GM23338 (cell line): Measurements from ENCODE around the gene SMAD3. TPM values are rescaled to one million over a fixed set of nuclear protein-coding genes. Genes with fewer than 3 reads are reported as not detected.

Source experiments
- ATAC-seq: fragments of 200-7000 bp; cut with Tn5 transposase; 3 replicates; pipeline ENCODE4 v1.9.1; 2020
- DNase-seq: peaks from one replicate; pipeline ENCODE4 v3.0.0-alpha.2; 2015; ENCODE audit warnings: low spot score
- H2AFZ ChIP-seq: fragments of 200-600 bp; sonication (generic); 2 replicates; pipeline ENCODE4 v1.8.0; 2016; ENCODE audit warnings: antibody characterized with exemption, mild to moderate bottlenecking, moderate library complexity
- H3F3A ChIP-seq: fragments of 200-600 bp; sonication (generic); replicated peaks from 2 replicates; pipeline ENCODE4 v1.8.0; 2017; ENCODE audit warnings: antibody characterized with exemption, mixed run types, low read depth
- H3K27ac ChIP-seq: fragments of 200-600 bp; sonication (generic); 2 replicates; pipeline ENCODE4 v1.6.1; 2016; ENCODE audit warnings: low read depth
- H3K27me3 ChIP-seq: fragments of 200-600 bp; sonication (generic); 2 replicates; pipeline ENCODE4 v1.8.0; 2016; ENCODE audit warnings: mild to moderate bottlenecking, mixed run types, moderate library complexity; ENCODE audit not compliant: insufficient read depth
- H3K36me3 ChIP-seq: fragments of 200-600 bp; sonication (generic); 2 replicates; pipeline ENCODE4 v1.8.0; 2016; ENCODE audit warnings: mild to moderate bottlenecking; ENCODE audit not compliant: insufficient read depth
- H3K4me1 ChIP-seq: fragments of 200-600 bp; sonication (generic); 2 replicates; pipeline ENCODE4 v1.8.0; 2016; ENCODE audit warnings: mild to moderate bottlenecking, moderate library complexity; ENCODE audit not compliant: insufficient read depth
- H3K4me2 ChIP-seq: fragments of 200-600 bp; sonication (generic); 2 replicates; pipeline ENCODE4 v1.7.1; 2017; ENCODE audit warnings: mixed run types
- H3K4me3 ChIP-seq: fragments of 200-600 bp; sonication (generic); 2 replicates; pipeline ENCODE4 v1.6.1; 2016; ENCODE audit warnings: mixed run types
- H3K79me2 ChIP-seq: fragments of 200-600 bp; sonication (generic); replicated peaks from 2 replicates; pipeline ENCODE4 v1.8.0; 2017; ENCODE audit warnings: mild to moderate bottlenecking; ENCODE audit not compliant: insufficient read depth
- H3K9me2 ChIP-seq: fragments of 200-600 bp; sonication (generic); 2 replicates; pipeline ENCODE4 v1.8.0; 2017; ENCODE audit not compliant: insufficient read depth
- H4K20me1 ChIP-seq: fragments of 200-600 bp; sonication (generic); replicated peaks from 2 replicates; pipeline ENCODE4 v1.8.0; 2017; ENCODE audit warnings: mild to moderate bottlenecking; ENCODE audit not compliant: insufficient read depth
- H3K27ac Mint-ChIP-seq: 2 replicates; pipeline ENCODE4 v1.8.0; 2020; ENCODE audit warnings: inconsistent platforms, mild to moderate bottlenecking, moderate library complexity, mixed read lengths
- H3K27me3 Mint-ChIP-seq: 3 replicates; pipeline ENCODE4 v1.8.0; 2022; ENCODE audit warnings: low read depth, mild to moderate bottlenecking, moderate library complexity, mixed read lengths, inconsistent platforms; ENCODE audit not compliant: insufficient read depth, poor library complexity
- H3K36me3 Mint-ChIP-seq: 3 replicates; pipeline ENCODE4 v1.8.0; 2021; ENCODE audit warnings: low read depth, mild to moderate bottlenecking, inconsistent platforms, moderate library complexity, mixed read lengths
- H3K4me1 Mint-ChIP-seq: 3 replicates; pipeline ENCODE4 v1.8.0; 2020; ENCODE audit warnings: mild to moderate bottlenecking, inconsistent platforms, mixed read lengths
- H3K4me3 Mint-ChIP-seq: 3 replicates; pipeline ENCODE4 v1.8.0; 2021; ENCODE audit warnings: moderate library complexity, mild to moderate bottlenecking, inconsistent platforms, mixed read lengths
- H3K9me3 Mint-ChIP-seq: 3 replicates; pipeline ENCODE4 v1.8.0; 2020; ENCODE audit warnings: moderate library complexity, mild to moderate bottlenecking, inconsistent platforms, mixed read lengths
- CTCF ChIP-seq, 2 experiments: fragments of 200-600 bp in 1 of 2; sonication (generic) in 1 of 2; conservative IDR thresholded peaks; 2 replicates each; pipeline versions ENCODE4 v1.5.1 to v1.6.1; 2016 to 2017; ENCODE audit warnings: antibody characterized with exemption in 2 of 2, low read depth in 2 of 2, mild to moderate bottlenecking in 2 of 2, moderate library complexity in 1 of 2
- JUNB ChIP-seq: IDR thresholded peaks from one replicate; pipeline ENCODE4 v1.6.1; 2016; ENCODE audit warnings: antibody characterized with exemption; ENCODE audit not compliant: unreplicated experiment
- POLR2AphosphoS5 ChIP-seq: IDR thresholded peaks from 2 replicates; pipeline ENCODE4 v1.6.1; 2016; ENCODE audit warnings: antibody characterized with exemption, low read depth
- REST ChIP-seq: IDR thresholded peaks from one replicate; pipeline ENCODE4 v1.6.1; 2018; ENCODE audit warnings: antibody characterized with exemption; ENCODE audit not compliant: unreplicated experiment
- STAT1 ChIP-seq: IDR thresholded peaks from one replicate; pipeline ENCODE4 v1.6.1; 2016; ENCODE audit warnings: antibody characterized with exemption; ENCODE audit not compliant: unreplicated experiment
- ZNF114 ChIP-seq: fragments of 250-450 bp; sonication (Bioruptor Pico); IDR thresholded peaks from 2 replicates; pipeline ENCODE4 v1.5.0; 2020; ENCODE audit warnings: mild to moderate bottlenecking, moderate library complexity
- ZNF331 ChIP-seq: fragments of 250-450 bp; sonication (Bioruptor Pico); IDR thresholded peaks from 2 replicates; pipeline ENCODE4 v1.5.0; 2020; ENCODE audit warnings: low read depth, mild to moderate bottlenecking, moderate library complexity
- polyA plus RNA-seq: library from polyadenylated mRNA; unstranded; fragments of >200 nt; fragmentation: Nextera tagmentation; extraction: Ambion mirVana; gene quantifications from 2 replicates; pipeline ENCODE4 v1.2.1, GENCODE V29; 2016
- total RNA-seq: library from RNA; depleted of rRNA; stranded (reverse); fragments of >200 nt; shearing (Covaris generic); gene quantifications from 2 replicates; pipeline ENCODE4 v1.2.3, GENCODE V29; 2014
- TF ChIP-seq, protein P1 (sequence below): IDR thresholded peaks from 2 replicates; pipeline ENCODE4 v1.6.1; 2016; ENCODE audit warnings: antibody characterized with exemption

Gene SMAD3
- total and polyA plus RNA-seq, 2 experiments from 2014 or later = 4.9 to 11.6 TPM

DNA sequence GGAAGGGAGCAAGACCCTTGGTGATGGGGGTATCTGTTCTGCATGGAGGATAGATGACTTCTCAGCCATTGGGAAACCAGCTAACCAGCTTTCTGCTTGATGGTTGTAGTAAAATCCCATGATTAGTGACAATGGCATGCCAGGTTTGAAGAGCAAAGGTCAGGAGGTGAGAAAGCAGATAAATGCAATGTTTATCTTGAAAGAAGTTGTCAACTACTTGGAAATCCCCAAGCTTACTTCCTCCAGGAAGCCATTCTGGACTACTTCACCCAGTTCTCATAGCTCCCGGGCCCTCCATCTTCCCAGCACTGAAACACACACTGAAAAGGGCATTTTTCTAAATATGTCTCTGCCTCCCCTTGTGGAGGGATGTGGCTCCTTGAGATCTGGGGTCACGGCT, 51.3 kb downstream of the SMAD3 start (continued):
- TF ChIP-seq, protein P1, sequence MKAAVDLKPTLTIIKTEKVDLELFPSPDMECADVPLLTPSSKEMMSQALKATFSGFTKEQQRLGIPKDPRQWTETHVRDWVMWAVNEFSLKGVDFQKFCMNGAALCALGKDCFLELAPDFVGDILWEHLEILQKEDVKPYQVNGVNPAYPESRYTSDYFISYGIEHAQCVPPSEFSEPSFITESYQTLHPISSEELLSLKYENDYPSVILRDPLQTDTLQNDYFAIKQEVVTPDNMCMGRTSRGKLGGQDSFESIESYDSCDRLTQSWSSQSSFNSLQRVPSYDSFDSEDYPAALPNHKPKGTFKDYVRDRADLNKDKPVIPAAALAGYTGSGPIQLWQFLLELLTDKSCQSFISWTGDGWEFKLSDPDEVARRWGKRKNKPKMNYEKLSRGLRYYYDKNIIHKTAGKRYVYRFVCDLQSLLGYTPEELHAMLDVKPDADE = no peak
- TF ChIP-seq STAT1 = no peak
- no peak for TF ChIP-seq ZNF331 (CRISPR knock-in tag)
- TF ChIP-seq CTCF (conservative IDR thresholded peaks at IDR 0.05; ENCODE audit: low read depth in 2 of 2) = no peak

DNA sequence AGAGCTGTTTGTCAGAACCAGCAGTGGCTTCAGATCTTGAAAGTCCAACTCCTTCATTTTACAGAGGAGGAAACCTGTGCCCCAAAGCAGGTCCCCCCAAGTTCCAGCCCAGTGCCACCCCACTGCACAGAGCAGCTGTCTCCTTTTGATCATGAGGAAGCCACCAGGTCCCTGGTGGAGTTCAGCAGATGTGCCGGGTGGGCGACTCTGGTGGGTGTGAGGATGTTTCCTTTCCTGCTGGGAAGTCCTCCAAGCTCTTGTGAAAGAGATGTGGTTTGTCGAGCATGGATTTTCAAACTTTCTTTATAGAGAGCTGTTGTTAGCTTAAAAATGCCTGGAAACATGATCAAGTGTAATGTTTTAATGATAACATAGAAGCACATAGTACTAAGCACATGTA, 52.0 kb downstream of the SMAD3 start:
- H3K4me1 Mint-ChIP-seq = peaks cover 12% of the 10 kb centered on the region
- H3K4me3 ChIP-seq = no peak overlapping the region
- ATAC-seq (no peak), DNase-seq (no peak)
- H3K27me3 ChIP-seq = no peaks in the 10 kb centered on the region
- no peaks in the 10 kb centered on the region for H4K20me1 ChIP-seq
- peaks cover 7% of the 10 kb centered on the region for H3K79me2 ChIP-seq
- H3K27ac Mint-ChIP-seq = no peak overlapping the region
- no peak overlapping the region for H3K4me3 Mint-ChIP-seq
- H3K9me2 ChIP-seq = no peaks in the 10 kb centered on the region
- no peak for TF ChIP-seq POLR2AphosphoS5
- peaks cover 4% of the 10 kb centered on the region for H3K27me3 Mint-ChIP-seq
- peaks cover 2% of the 10 kb centered on the region; the same call in 2 of the 3 replicates for H3K36me3 Mint-ChIP-seq
- no peak overlapping the region for H3K27ac ChIP-seq
- no peaks in the 10 kb centered on the region for H3F3A ChIP-seq
- H3K4me1 ChIP-seq = 0 out of 2 replicates have a peak, but pooled peaks cover 9% of the 10 kb centered on the region
- H2AFZ ChIP-seq = no peak overlapping the region
- H3K9me3 Mint-ChIP-seq = peaks cover 4% of the 10 kb centered on the region; the same call in 2 of the 3 replicates
- H3K36me3 ChIP-seq = no peaks in the 10 kb centered on the region
- H3K4me2 ChIP-seq = no peak overlapping the region

- no peak overlapping the region for H2AFZ ChIP-seq
- Mint-ChIP-seq H3K36me3 (no peaks in the 10 kb centered on the region; the same call in 2 of the 3 replicates), H3K27me3 (peaks cover 2% of the 10 kb centered on the region), H3K4me3 (no peak overlapping the region), H3K9me3 (no peaks in the 10 kb centered on the region), H3K4me1 (peaks cover 12% of the 10 kb centered on the region), H3K27ac (no peak overlapping the region)
- TF ChIP-seq ZNF331 (CRISPR knock-in tag) (no peak), POLR2AphosphoS5 (no peak), JUNB (no peak), ZNF114 (CRISPR knock-in tag) (no peak), REST (no peak)
- H3K4me1 ChIP-seq = 0 out of 2 replicates have a peak, but pooled peaks cover 9% of the 10 kb centered on the region
- H3K4me3 ChIP-seq = no peak overlapping the region
- peaks cover 3% of the 10 kb centered on the region for H3K79me2 ChIP-seq
- H3K4me2 ChIP-seq = no peak overlapping the region
- no peak for ATAC-seq
- H3K9me2 ChIP-seq = no peaks in the 10 kb centered on the region
- no peaks in the 10 kb centered on the region for H3F3A ChIP-seq
- H3K27me3 ChIP-seq = no peaks in the 10 kb centered on the region
- H3K36me3 ChIP-seq = no peaks in the 10 kb centered on the region
- DNase-seq = no peak
- no peak overlapping the region for H3K27ac ChIP-seq
- H4K20me1 ChIP-seq = no peaks in the 10 kb centered on the region
These were observed 53.4 kb downstream of the SMAD3 start for GRCh38 chr15:67118808-67119207.
